Raji (cell line): ENCODE data around the gene TMPRSS4.

Experiments
- POLR2A ChIP-seq: IDR thresholded peaks from 2 replicates; pipeline ENCODE4 v1.6.1; 2011; ENCODE audit warnings: low read depth, low read length, control low read depth; ENCODE audit not compliant: insufficient read depth

The TMPRSS4 gene

DNA sequence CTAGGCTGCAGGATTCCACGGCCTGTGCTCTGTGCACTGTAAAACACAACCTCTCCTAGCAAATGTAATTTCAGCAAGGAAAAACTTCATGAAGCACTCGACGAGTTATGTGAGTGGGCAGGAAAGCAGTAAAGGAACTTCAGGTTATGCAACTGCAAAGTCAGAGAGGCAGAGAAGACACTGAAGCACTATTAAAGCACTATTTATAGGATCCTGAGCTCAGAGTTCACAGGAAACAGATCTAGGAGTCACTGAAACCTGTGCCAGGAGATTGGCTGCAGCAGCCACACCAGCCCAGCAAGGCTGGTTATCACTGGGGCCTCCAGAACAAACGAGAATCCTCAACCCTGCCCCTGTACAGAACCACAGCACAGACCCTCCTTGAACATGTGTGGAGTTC lies 7.4 kb downstream of the TMPRSS4 start:
- TF ChIP-seq POLR2A: no peak

GRCh38 chr11:118084656-118085055 lies 7.8 kb downstream of the TMPRSS4 start:
- no peak for TF ChIP-seq POLR2A

GRCh38 chr11:118086913-118087768 lies 10.3 kb downstream of the TMPRSS4 start, which contains the start of gene SMIM35:
Gene SMIM35, minus strand, starts transcription at chr11:118086963. Its CDS starts 206 bp downstream, at chr11:118086757.
- no peak for TF ChIP-seq POLR2A

DNA sequence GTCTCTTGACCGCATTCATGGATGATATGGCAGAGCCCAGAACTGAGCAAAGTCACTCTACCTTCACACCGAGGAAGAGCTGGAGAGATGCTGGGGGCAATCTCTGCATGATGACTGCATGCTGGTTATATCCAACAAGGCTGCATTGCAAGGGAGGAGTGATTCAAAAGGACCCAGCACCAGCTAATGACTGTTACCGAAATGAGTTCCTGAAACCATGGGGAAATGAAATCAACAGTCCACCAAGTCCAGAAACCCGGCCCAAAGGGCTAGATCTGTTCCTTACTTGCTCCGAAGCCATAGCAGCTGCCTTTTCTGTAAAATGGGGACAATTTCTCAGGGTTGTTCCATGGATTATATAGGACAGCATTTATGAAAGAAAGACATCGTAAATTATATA lies 11.1 kb downstream of the TMPRSS4 start:
- no peak for TF ChIP-seq POLR2A

DNA sequence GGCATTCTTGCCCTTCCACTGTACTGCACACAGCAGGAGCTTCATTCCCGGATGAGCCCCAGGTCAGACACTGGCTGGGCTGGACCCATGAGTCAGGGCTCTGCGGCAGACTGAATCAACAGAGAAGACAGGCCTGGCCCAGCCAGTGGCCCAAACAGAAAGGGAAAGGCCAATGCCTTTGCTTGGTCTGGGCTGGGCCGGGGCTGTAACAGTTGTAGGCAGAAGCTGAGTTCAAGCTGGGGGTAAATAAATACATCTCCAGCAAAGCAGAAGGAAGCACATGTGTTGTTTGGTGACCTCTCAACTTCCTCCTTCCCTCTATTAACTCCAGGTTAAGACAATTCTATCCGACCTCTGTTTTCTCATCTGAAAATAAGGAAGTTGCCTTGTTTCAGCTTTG lies 11.7 kb downstream of the TMPRSS4 start:
- no peak for TF ChIP-seq POLR2A

DNA sequence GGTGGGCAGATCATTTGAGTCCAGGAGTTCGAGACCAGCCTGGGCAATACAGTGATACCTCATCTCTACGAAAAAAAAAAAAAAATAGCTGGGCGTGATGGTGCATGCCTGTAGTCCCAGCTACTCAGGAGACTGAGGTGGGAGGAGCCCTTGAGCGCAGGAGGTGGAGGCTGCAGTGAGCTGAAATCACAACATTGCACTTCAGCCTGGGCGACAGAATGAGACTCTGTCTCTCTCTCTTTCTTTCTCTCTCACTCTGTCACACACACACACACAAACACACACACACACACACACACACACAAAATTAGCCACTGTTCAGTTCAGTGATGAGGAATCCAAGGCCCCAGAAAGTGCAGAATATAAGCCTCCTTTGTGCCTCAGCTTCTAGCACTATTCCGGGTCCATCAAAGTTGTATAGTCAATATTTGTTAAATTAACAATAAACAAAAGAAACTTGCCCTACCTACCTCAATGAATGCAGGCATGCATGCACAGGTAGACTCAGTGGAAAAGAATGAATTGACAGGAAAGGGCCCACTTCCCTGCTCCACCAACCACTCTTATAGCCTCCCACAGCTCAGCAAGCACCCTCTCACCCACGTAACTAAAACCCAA lies 13.8 kb downstream of the TMPRSS4 start:
- no peak for TF ChIP-seq POLR2A

DNA sequence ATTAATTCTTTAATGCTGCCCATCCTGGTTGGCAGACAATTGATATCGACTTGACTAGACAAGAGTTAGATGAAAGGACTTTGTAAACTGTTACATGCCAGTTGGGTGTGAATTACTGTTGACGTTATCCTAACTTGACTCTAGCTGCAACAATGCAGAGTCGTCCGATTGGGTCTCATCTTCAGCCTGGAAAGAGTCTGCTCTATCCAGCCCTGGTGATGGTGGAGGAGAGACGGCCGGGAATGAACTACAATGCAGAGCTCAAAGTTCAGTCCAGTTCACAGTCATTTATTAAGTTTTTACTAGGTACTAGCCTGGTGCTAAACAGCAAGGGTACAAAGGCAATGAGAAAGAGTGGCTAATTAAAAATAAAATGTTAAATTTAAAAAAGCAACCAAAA lies 14.8 kb downstream of the TMPRSS4 start:
- no peak for TF ChIP-seq POLR2A

DNA sequence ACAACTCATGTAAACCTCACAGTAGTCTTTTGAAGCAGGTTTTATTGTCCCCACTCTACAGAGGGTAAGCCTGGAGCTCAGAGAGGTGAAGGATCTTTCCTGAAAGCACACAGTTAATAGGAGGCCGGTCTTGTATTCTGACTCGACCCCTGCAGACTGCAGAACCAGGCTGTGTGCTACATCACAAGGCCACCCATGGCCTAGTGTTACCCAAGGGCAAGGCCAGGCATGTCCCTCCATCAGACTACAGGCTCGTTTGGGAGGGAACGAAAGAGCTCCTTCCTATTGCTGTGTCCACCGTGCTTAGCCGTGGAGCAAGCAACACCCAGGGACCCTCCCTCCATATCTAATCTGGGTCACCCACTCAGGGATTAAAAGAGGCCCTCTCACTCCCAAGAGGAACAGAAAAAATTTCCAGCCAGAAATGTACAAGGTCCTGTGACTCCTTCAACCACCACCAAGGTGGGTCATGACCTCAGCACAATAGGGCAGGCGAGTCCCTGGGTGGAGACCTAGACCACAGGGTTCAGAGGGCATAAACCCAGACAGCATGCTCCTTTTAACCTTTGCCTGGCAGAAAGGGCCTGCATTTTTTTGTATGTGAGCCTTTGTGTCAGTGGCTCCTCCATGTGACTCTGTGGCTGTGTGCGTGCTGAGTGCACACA lies 16.2 kb downstream of the TMPRSS4 start:
- no peak for TF ChIP-seq POLR2A

- TF ChIP-seq POLR2A: no peak
Observed at GRCh38 chr11:118095493-118095892, 18.6 kb downstream of the TMPRSS4 start.

DNA sequence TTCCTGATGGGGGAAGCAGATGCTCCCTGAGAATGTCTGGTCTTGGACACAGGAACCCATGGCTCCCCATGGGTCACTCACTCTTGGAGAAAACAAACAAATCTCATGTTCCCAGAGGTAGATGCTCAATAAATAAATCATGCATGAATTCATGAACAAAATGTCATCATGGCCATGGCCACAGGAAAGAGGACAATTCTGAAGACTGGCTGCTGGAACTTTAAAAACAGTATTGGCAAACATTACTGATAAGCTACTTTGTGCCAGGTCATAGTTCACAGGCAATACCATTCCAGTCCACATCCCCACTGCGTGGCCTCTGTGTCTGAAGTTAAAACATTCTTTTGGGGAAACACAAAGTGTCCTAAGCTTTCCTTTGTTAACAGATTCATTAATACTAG lies 19.1 kb downstream of the TMPRSS4 start:
- no peak for TF ChIP-seq POLR2A

DNA sequence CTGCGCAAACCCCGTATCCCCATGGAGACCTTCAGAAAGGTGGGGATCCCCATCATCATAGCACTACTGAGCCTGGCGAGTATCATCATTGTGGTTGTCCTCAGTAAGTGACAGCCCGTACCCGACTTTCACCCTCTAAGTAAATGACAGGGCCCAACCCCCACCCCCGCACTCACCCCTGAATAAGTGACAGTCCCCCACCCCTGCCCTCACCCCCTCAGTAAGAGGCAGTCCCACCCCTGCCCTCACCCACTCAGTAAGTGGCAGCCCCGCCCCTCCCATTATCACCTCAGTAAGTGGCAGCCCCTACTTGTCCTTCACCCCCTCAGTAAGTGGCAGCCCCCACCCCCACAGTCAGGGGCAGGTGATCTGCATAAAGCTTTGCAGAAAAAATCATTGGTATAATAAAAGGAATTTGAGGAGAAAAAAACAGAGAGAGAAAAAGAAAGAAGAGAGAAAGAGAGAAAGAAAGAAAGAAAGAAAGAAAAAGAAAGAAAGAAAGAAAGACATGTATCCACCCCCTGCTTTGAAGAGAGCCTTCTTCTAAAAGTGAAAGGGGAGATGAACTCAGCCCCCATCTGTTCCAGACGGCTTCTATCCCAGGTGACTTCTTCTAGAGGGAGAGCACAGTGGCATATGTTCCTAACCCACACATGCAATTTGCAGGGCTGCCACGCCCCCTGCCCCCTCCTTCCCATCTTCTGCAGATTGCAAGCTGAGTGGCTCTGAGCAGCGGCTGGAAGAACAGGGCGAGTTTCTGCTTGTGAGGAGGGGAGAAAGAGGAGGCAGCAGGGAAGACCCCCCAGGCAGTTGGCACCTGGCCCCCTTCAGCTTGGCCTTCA lies 22.3 kb downstream of the TMPRSS4 start:
- TF ChIP-seq POLR2A: no peak

GRCh38 chr11:118099838-118100556 lies 23.1 kb downstream of the TMPRSS4 start:
- no peak for TF ChIP-seq POLR2A

GRCh38 chr11:118100691-118101232 lies 23.9 kb downstream of the TMPRSS4 start:
- TF ChIP-seq POLR2A: no peak

DNA sequence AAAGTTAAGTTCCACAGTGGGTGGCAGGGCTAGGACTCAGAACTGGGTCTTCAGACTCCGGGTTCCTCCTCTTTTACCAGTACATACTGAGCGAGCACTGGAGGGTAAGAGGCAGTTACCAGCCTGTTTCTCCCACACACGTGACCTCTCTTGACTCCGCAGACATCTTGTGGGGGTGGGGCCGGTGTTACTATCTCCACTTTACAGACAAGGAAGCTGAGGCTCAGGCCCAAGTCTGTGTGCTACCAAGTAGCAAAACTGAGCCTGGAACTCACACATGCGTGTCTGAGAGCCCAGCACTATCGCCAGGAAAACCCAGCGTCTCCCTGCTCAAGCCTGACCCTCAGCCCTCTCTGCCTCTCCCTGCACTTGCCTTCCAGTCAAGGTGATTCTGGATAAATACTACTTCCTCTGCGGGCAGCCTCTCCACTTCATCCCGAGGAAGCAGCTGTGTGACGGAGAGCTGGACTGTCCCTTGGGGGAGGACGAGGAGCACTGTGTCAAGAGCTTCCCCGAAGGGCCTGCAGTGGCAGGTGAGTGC lies 25.9 kb downstream of the TMPRSS4 start:
- TF ChIP-seq POLR2A: no peak
